Stimulated activated naive CD4-positive, alpha-beta T cell treated with Interleukin-2 at 50 U/mL for 16 hours (primary cell): ENCODE data around the gene PDE8B.

ENCODE experiments used
- DNase-seq: peaks from one replicate; lab custom pipeline; 2025; lab: John Stamatoyannopoulos, UW

Gene PDE8B

GRCh38 chr5:77210091-77210963 is at the start of gene PDE8B:
TSS of gene PDE8B (plus strand) at chr5:77210680. CDS start at chr5:77210926, 246 bp downstream.
- DNase-seq, result no peak

GRCh38 chr5:77163453-77163852 is 47.0 kb upstream of the PDE8B start:
- DNase-seq, result no peak

- no peak for DNase-seq
Measured at GRCh38 chr5:77167063-77167462, 43.4 kb upstream of the PDE8B start.

- no peak for DNase-seq
Measured at GRCh38 chr5:77167695-77168121, 42.8 kb upstream of the PDE8B start.

GRCh38 chr5:77168161-77168878 is 42.2 kb upstream of the PDE8B start:
- no peak for DNase-seq

- DNase-seq, result no peak
Measured at GRCh38 chr5:77168879-77169244, 41.6 kb upstream of the PDE8B start.

GRCh38 chr5:77170196-77170890 is 40.1 kb upstream of the PDE8B start:
- no peak for DNase-seq

GRCh38 chr5:77171141-77171910 is 39.2 kb upstream of the PDE8B start:
- no peak for DNase-seq

- no peak for DNase-seq
Measured at GRCh38 chr5:77172713-77173328, 37.7 kb upstream of the PDE8B start.

- no peak for DNase-seq
Measured at GRCh38 chr5:77174526-77174925, 36.0 kb upstream of the PDE8B start.

GRCh38 chr5:77175231-77175630 is 35.2 kb upstream of the PDE8B start:
- no peak for DNase-seq

GRCh38 chr5:77176429-77176828 is 34.1 kb upstream of the PDE8B start:
- DNase-seq, result no peak

- no peak for DNase-seq
Measured at GRCh38 chr5:77177576-77177975, 32.9 kb upstream of the PDE8B start.

- no peak for DNase-seq
Measured at GRCh38 chr5:77180167-77181081, 30.1 kb upstream of the PDE8B start.

- no peak for DNase-seq
Measured at GRCh38 chr5:77181173-77181572, 29.3 kb upstream of the PDE8B start.

- no peak for DNase-seq
Measured at GRCh38 chr5:77181596-77182304, 28.7 kb upstream of the PDE8B start.

- DNase-seq, result no peak
Measured at GRCh38 chr5:77182367-77182766, 28.1 kb upstream of the PDE8B start.

- no peak for DNase-seq
Measured at GRCh38 chr5:77186652-77187370, 23.7 kb upstream of the PDE8B start.

GRCh38 chr5:77189421-77189820 is 21.1 kb upstream of the PDE8B start:
- DNase-seq, result no peak
